ENCODE results near the gene DCAF12. TPM values are rescaled to one million over a fixed set of nuclear protein-coding genes. Genes with fewer than 3 reads are reported as not detected.

The DCAF12 gene
- total RNA-seq, 1 experiment from 2014 or later: 33.0 TPM

GRCh38 chr9:34158362-34158869 is 31.9 kb upstream of the DCAF12 start:
- Histone ChIP-seq H3K4me3 (ENCODE audit: low read depth, low read length) (no peak overlapping the region), H3K27me3 (replicated peaks; ENCODE audit: control insufficient read depth, insufficient read depth, low read length) (no peaks in the 10 kb centered on the region), H3K9me3 (no peaks in the 10 kb centered on the region), H3K36me3 (ENCODE audit: control insufficient read depth, insufficient read depth, low read length) (no peaks in the 10 kb centered on the region), H3K4me1 (peaks cover 10% of the 10 kb centered on the region)
- peaks cover 12% of the 10 kb centered on the region for H3K4me1 Mint-ChIP-seq (ENCODE audit: low read depth, unreplicated experiment)
- peak; percentile 53 to 70 for DNase-seq
- no TSS peak for BruUV-seq (replicated peaks)
- intact Hi-C loops (cut with micrococcal nuclease; ENCODE audit: unreplicated experiment): no loop called here
- POLR2A ChIA-PET: interaction anchor here (1.0 kb wide), 1 partner anchor 20 kb away, joined by 3 read pairs; no protein-coding TSS in a partner anchor
- H3K9me3 Mint-ChIP-seq (ENCODE audit: unreplicated experiment): no peaks in the 10 kb centered on the region
- TF ChIP-seq CTCF (IDR thresholded peaks at IDR 0.05; ENCODE audit: insufficient read depth in 1 of 2, low read depth in 1 of 2, low read length in 1 of 2, severe bottlenecking in 1 of 2, unreplicated experiment in 1 of 2): no peak
- no peak overlapping the region for H3K4me3 Mint-ChIP-seq (ENCODE audit: unreplicated experiment)
- no peaks in the 10 kb centered on the region for H3K27me3 Mint-ChIP-seq (ENCODE audit: insufficient read depth, unreplicated experiment)
- H3K36me3 Mint-ChIP-seq (ENCODE audit: insufficient read depth, unreplicated experiment): no peaks in the 10 kb centered on the region
- CTCF ChIA-PET: no interaction called here
- H3K27ac Mint-ChIP-seq (ENCODE audit: unreplicated experiment): peak overlapping the region; percentile 79

- intact Hi-C loops (cut with micrococcal nuclease; ENCODE audit: unreplicated experiment): no loop called here
- H3K4me1 ChIP-seq: peaks cover 10% of the 10 kb centered on the region
- no peaks in the 10 kb centered on the region for H3K9me3 Mint-ChIP-seq (ENCODE audit: unreplicated experiment)
- CTCF ChIA-PET: no interaction called here
- TF ChIP-seq CTCF (IDR thresholded peaks at IDR 0.05; ENCODE audit: insufficient read depth in 1 of 2, low read depth in 1 of 2, low read length in 1 of 2, severe bottlenecking in 1 of 2, unreplicated experiment in 1 of 2): no peak
- no peaks in the 10 kb centered on the region for H3K27me3 ChIP-seq (replicated peaks; ENCODE audit: control insufficient read depth, insufficient read depth, low read length)
- no TSS peak for BruUV-seq (replicated peaks)
- no peaks in the 10 kb centered on the region for H3K36me3 Mint-ChIP-seq (ENCODE audit: insufficient read depth, unreplicated experiment)
- H3K27ac Mint-ChIP-seq (ENCODE audit: unreplicated experiment): peak overlapping the region; percentile 79
- no peaks in the 10 kb centered on the region for H3K36me3 ChIP-seq (ENCODE audit: control insufficient read depth, insufficient read depth, low read length)
- H3K27me3 Mint-ChIP-seq (ENCODE audit: insufficient read depth, unreplicated experiment): no peaks in the 10 kb centered on the region
- H3K4me3 Mint-ChIP-seq (ENCODE audit: unreplicated experiment): no peak overlapping the region
- no peak overlapping the region for H3K4me3 ChIP-seq (ENCODE audit: low read depth, low read length)
- peaks cover 12% of the 10 kb centered on the region for H3K4me1 Mint-ChIP-seq (ENCODE audit: low read depth, unreplicated experiment)
- DNase-seq: no peak
- POLR2A ChIA-PET: interaction anchor here (1.0 kb wide), 1 partner anchor 21 kb away, joined by 3 read pairs; no protein-coding TSS in a partner anchor
- no peaks in the 10 kb centered on the region for H3K9me3 ChIP-seq
Measured at GRCh38 chr9:34157898-34158297, 31.4 kb upstream of the DCAF12 start.

GRCh38 chr9:34157318-34157717 is 30.8 kb upstream of the DCAF12 start:
- peaks cover 12% of the 10 kb centered on the region for H3K4me1 Mint-ChIP-seq (ENCODE audit: low read depth, unreplicated experiment)
- H3K4me3 Mint-ChIP-seq (ENCODE audit: unreplicated experiment): no peak overlapping the region
- no peaks in the 10 kb centered on the region for H3K36me3 Mint-ChIP-seq (ENCODE audit: insufficient read depth, unreplicated experiment)
- Histone ChIP-seq H3K36me3 (ENCODE audit: control insufficient read depth, insufficient read depth, low read length) (no peaks in the 10 kb centered on the region), H3K4me3 (ENCODE audit: low read depth, low read length) (no peak overlapping the region), H3K27me3 (replicated peaks; ENCODE audit: control insufficient read depth, insufficient read depth, low read length) (no peaks in the 10 kb centered on the region), H3K4me1 (peaks cover 10% of the 10 kb centered on the region), H3K9me3 (no peaks in the 10 kb centered on the region)
- DNase-seq: no peak
- peak overlapping the region; percentile 79 for H3K27ac Mint-ChIP-seq (ENCODE audit: unreplicated experiment)
- no peaks in the 10 kb centered on the region for H3K9me3 Mint-ChIP-seq (ENCODE audit: unreplicated experiment)
- POLR2A ChIA-PET: no interaction called here
- no peaks in the 10 kb centered on the region for H3K27me3 Mint-ChIP-seq (ENCODE audit: insufficient read depth, unreplicated experiment)
- intact Hi-C loops (cut with micrococcal nuclease; ENCODE audit: unreplicated experiment): no loop called here
- TF ChIP-seq CTCF (IDR thresholded peaks at IDR 0.05; ENCODE audit: insufficient read depth in 1 of 2, low read depth in 1 of 2, low read length in 1 of 2, severe bottlenecking in 1 of 2, unreplicated experiment in 1 of 2): no peak
- CTCF ChIA-PET: no interaction called here
- no TSS peak for BruUV-seq (replicated peaks)
